Tibial nerve (tissue), 4 donors: Measurements from ENCODE around the gene SNCA.

ENCODE experiments used
- CTCF ChIP-seq, 5 experiments: fragments of 200-600 bp in 3 of 5; fragments of 450-650 bp in 2 of 5; sonication (generic) in 3 of 5; IDR thresholded peaks; one replicate each; pipeline ENCODE4 v1.5.1; 2016 to 2019; ENCODE audit warnings: antibody characterized with exemption in 5 of 5, mild to moderate bottlenecking in 3 of 5, moderate library complexity in 2 of 5
- EP300 ChIP-seq, 2 donors: sonication (generic); formaldehyde crosslinking; IDR thresholded peaks; one replicate each; pipeline ENCODE4 v1.6.1; 2017; ENCODE audit warnings: antibody characterized with exemption in 2 of 2, mild to moderate bottlenecking in 1 of 2
- POLR2A ChIP-seq, 2 donors: fragments of 450-650 bp; IDR thresholded peaks; one replicate each; pipeline ENCODE4 v1.6.1; 2017; ENCODE audit warnings: antibody characterized with exemption in 2 of 2, mild to moderate bottlenecking in 2 of 2, moderate library complexity in 2 of 2

DNA sequence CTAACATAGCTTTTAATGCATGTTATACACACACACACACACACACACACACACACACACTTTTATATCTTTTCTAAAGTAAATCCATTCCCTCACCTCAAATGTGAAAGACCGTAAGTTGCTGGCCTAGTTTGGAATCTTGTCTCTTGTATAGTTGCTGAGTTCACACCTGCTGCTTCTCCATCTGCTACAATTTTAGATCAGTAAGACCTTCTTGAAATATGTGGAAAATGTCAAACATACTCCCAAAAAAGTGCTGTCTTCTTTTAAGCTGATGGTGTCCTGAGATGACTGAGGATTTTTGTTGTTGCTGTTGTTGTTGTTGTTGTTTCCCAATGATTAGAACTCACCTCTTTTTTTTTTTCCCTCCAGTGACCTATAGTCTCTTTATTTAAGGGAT, 121.3 kb downstream of the SNCA start:
- TF ChIP-seq POLR2A (IDR thresholded peaks at IDR 0.05) (no peak), CTCF (IDR thresholded peaks at IDR 0.05) (no peak), EP300 (IDR thresholded peaks at IDR 0.05) (no peak)
